ENCODE data around the gene ASTN2.

The ASTN2 gene

GRCh38 chr9:117266855-117267497, 147.9 kb downstream of the ASTN2 start:
- H3K4me3 ChIP-seq (replicated peaks; ENCODE audit: low read depth, low read length) = no peak overlapping the region
- DNase-seq (ENCODE audit: extremely low read depth, low read depth) = no peak
- no peak for TF ChIP-seq CTCF (IDR thresholded peaks at IDR 0.05; ENCODE audit: low read depth, low read length, missing control alignments)

- no peak overlapping the region for H3K4me3 ChIP-seq (replicated peaks; ENCODE audit: low read depth, low read length)
- DNase-seq (ENCODE audit: extremely low read depth, low read depth) = no peak
- TF ChIP-seq CTCF (IDR thresholded peaks at IDR 0.05; ENCODE audit: low read depth, low read length, missing control alignments) = no peak
These were observed 149.6 kb downstream of the ASTN2 start for GRCh38 chr9:117265253-117265652.

GRCh38 chr9:117258184-117258866, 156.5 kb downstream of the ASTN2 start:
- TF ChIP-seq CTCF (IDR thresholded peaks at IDR 0.05; ENCODE audit: low read depth, low read length, missing control alignments) = no peak
- H3K4me3 ChIP-seq (replicated peaks; ENCODE audit: low read depth, low read length) = no peak overlapping the region
- no peak for DNase-seq (ENCODE audit: extremely low read depth, low read depth)

- H3K4me3 ChIP-seq (replicated peaks; ENCODE audit: low read depth, low read length) = no peak overlapping the region
- no peak for DNase-seq (ENCODE audit: extremely low read depth, low read depth)
- no peak for TF ChIP-seq CTCF (IDR thresholded peaks at IDR 0.05; ENCODE audit: low read depth, low read length, missing control alignments)
These were observed 161.6 kb downstream of the ASTN2 start for GRCh38 chr9:117253261-117253660.

GRCh38 chr9:117250610-117251215, 164.1 kb downstream of the ASTN2 start:
- H3K4me3 ChIP-seq (replicated peaks; ENCODE audit: low read depth, low read length) = no peak overlapping the region
- TF ChIP-seq CTCF (IDR thresholded peaks at IDR 0.05; ENCODE audit: low read depth, low read length, missing control alignments) = no peak
- DNase-seq (ENCODE audit: extremely low read depth, low read depth) = no peak

GRCh38 chr9:117249799-117250198, 165.1 kb downstream of the ASTN2 start:
- no peak overlapping the region for H3K4me3 ChIP-seq (replicated peaks; ENCODE audit: low read depth, low read length)
- no peak for TF ChIP-seq CTCF (IDR thresholded peaks at IDR 0.05; ENCODE audit: low read depth, low read length, missing control alignments)
- DNase-seq (ENCODE audit: extremely low read depth, low read depth) = no peak

Measured in HFF-Myc (cell line).